ENCODE measurements around the gene SEC14L1. TPM values are rescaled to one million over a fixed set of nuclear protein-coding genes. Genes with fewer than 3 reads are reported as not detected.
A peak's percentile ranks its signal among the peaks of the same experiment; 100 is the strongest.

The SEC14L1 gene
- total and polyA plus RNA-seq, 2 donors = 13.5 to 28.7 TPM

DNA sequence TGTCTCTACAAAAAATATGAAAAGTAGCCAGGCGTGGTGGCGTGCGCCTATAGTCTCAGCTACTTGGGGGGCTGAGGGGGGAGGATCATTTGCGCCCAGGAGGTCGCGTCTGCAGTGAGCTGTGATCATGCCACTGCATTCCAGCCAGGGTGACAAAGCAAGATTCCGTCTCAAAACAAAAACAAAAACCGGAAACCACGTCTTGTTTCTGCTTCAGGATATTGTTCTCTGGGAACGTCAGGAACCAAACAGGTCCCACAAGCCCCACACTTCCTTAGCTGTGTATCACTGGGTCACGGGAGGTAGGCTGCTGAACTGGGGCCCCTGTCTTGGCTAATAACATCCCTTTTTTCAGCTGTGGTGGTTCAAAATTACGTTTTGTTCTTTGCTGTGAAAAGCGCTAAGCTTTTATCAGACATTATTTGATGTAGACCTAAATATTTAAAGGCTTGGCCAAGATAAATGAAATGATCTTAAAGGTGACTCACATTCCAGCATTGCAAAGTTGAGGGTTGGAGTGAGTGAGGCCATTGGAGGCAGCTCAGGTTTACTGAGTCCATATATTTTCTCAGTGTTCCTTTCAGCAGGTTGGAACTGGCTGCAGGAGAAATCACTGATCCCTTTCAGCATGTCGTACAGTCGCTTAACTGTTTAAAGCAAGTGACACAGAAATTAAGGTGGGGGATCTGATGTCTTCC, 16.4 kb upstream of the SEC14L1 start:
- H3K27me3 ChIP-seq (ENCODE audit: control insufficient read depth in 2 of 2, insufficient read depth in 1 of 2, low read length in 1 of 2) = no peaks in the 10 kb centered on the region
- no peaks in the 10 kb centered on the region for H3K36me3 ChIP-seq (ENCODE audit: control insufficient read depth in 2 of 2, insufficient read depth in 2 of 2, low read length in 1 of 2)
- DNase-seq (ENCODE audit: low read depth in 6 of 9, low spot score in 9 of 9) = peak in 1 of 9 donors; percentile 20
- no peaks in the 10 kb centered on the region for H3K9me3 ChIP-seq (ENCODE audit: control insufficient read depth in 2 of 2, insufficient read depth in 1 of 2, low read length in 1 of 2)
- peaks cover 3 to 18% of the 10 kb centered on the region in 2 donors for H3K4me1 ChIP-seq (ENCODE audit: control insufficient read depth in 2 of 2, insufficient read depth in 2 of 2, low read length in 2 of 2)
- peak overlapping the region in 1 of 2 donors; percentile 3 for H3K27ac ChIP-seq (ENCODE audit: low read depth in 1 of 2, low read length in 1 of 2)
- WGBS = 59% methylated on average over 15 of the region's 15 CpGs
- no peak overlapping the region for H3K4me3 ChIP-seq (ENCODE audit: low read length in 2 of 2)

DNA sequence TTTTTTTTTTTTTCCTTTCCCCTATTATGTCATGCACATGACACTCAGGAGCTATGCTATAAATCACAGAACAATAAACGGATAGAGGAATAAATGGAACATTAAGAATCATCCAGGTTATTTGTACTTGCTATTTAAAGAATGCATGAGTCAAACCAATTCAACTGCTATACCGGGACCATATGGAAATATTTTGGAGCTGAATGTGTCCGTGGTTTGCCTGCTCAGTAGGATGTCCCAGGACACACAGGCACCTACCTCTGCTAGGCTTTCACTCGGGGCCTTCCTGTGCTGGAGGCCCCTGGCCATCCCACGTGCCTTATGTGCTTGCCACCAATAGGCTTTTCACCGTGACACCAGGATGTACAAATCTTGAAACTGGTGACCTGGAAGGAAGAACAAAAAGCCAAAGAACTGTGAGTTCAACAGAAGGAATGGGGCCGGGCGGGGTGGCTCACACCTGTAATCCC, 15.3 kb upstream of the SEC14L1 start:
- 91% methylated on average over 8 of the region's 8 CpGs for WGBS
- Histone ChIP-seq H3K9me3 (ENCODE audit: control insufficient read depth in 2 of 2, insufficient read depth in 1 of 2, low read length in 1 of 2) (no peaks in the 10 kb centered on the region), H3K36me3 (ENCODE audit: control insufficient read depth in 2 of 2, insufficient read depth in 2 of 2, low read length in 1 of 2) (no peaks in the 10 kb centered on the region), H3K4me3 (ENCODE audit: low read length in 2 of 2) (no peak overlapping the region), H3K27me3 (ENCODE audit: control insufficient read depth in 2 of 2, insufficient read depth in 1 of 2, low read length in 1 of 2) (no peaks in the 10 kb centered on the region), H3K4me1 (ENCODE audit: control insufficient read depth in 2 of 2, insufficient read depth in 2 of 2, low read length in 2 of 2) (peaks cover 3 to 26% of the 10 kb centered on the region in 2 donors), H3K27ac (ENCODE audit: low read depth in 1 of 2, low read length in 1 of 2) (no peak overlapping the region)
- no peak for DNase-seq (ENCODE audit: low read depth in 6 of 9, low spot score in 9 of 9)

DNA sequence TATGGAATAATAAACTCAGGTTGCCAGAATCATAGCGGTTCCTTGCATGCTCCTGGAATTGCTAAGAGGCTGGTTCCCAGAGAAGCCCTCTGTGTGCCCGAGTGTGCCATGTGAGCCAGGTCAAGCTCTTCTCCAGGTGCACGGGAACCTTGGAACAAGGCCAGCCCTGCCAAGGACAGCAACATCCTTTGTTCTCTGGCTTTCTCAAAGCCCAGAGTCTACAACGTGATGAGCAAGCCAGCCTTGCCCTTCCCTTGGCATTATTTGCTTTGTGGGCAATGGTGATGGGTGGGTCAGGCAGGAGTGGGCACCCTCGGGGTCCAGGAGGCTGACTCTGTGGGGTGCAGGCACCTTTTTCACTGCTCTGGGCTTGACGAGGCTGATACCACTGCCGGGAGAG, 14.2 kb upstream of the SEC14L1 start:
- H3K4me1 ChIP-seq (ENCODE audit: control insufficient read depth in 2 of 2, insufficient read depth in 2 of 2, low read length in 2 of 2) = peaks cover 3 to 26% of the 10 kb centered on the region in 2 donors

DNA sequence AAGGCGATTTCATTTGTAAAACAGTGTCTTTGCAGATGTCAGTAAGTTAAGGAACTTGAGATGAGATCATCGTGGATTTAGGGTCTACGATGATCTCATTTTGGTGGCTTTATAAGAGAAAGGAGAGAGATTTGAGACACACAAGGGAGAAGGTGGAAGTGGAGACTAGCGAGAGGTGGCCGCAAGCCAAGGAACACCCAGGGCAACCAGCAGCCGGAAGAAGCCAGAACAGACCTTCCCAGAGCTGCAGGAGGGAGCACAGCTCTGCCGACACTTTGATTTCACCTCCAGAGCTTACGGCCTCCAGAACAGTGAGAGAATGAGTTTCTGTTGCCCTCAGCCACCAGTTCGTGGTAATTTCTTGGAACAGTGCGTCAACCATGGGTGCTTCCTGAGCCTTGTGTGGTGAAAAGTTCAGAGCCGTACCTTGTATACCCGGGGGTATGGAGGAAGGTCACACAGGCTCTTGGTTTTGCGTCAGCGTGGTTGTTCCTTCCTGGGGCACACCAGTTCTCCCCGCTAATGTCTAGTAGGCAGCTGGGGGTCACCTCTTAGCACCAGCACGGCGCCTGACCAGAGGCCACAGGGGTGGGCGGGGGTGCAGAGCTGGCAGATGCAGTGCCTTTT, 12.9 kb upstream of the SEC14L1 start:
- peak in 3 of 9 donors; percentile 25 to 68 (median 46) for DNase-seq (ENCODE audit: low read depth in 6 of 9, low spot score in 9 of 9)
- Histone ChIP-seq H3K4me1 (ENCODE audit: control insufficient read depth in 2 of 2, insufficient read depth in 2 of 2, low read length in 2 of 2) (peaks cover 3 to 26% of the 10 kb centered on the region in 2 donors), H3K36me3 (ENCODE audit: control insufficient read depth in 2 of 2, insufficient read depth in 2 of 2, low read length in 1 of 2) (no peaks in the 10 kb centered on the region), H3K27me3 (ENCODE audit: control insufficient read depth in 2 of 2, insufficient read depth in 1 of 2, low read length in 1 of 2) (no peaks in the 10 kb centered on the region), H3K9me3 (ENCODE audit: control insufficient read depth in 2 of 2, insufficient read depth in 1 of 2, low read length in 1 of 2) (no peaks in the 10 kb centered on the region), H3K27ac (ENCODE audit: low read depth in 1 of 2, low read length in 1 of 2) (peak overlapping the region; percentile 68 to 91), H3K4me3 (ENCODE audit: low read length in 2 of 2) (no peak overlapping the region)
- WGBS = 24% methylated on average over 18 of the region's 18 CpGs

More for the DNA sequence above, 14.2 kb upstream of the SEC14L1 start:
- H3K4me3 ChIP-seq (ENCODE audit: low read length in 2 of 2) = no peak overlapping the region
- DNase-seq (ENCODE audit: low read depth in 6 of 9, low spot score in 9 of 9) = no peak
- H3K27me3 ChIP-seq (ENCODE audit: control insufficient read depth in 2 of 2, insufficient read depth in 1 of 2, low read length in 1 of 2) = no peaks in the 10 kb centered on the region
- 91% methylated on average over 7 of the region's 7 CpGs for WGBS
- H3K27ac ChIP-seq (ENCODE audit: low read depth in 1 of 2, low read length in 1 of 2) = no peak overlapping the region
- no peaks in the 10 kb centered on the region for H3K36me3 ChIP-seq (ENCODE audit: control insufficient read depth in 2 of 2, insufficient read depth in 2 of 2, low read length in 1 of 2)
- no peaks in the 10 kb centered on the region for H3K9me3 ChIP-seq (ENCODE audit: control insufficient read depth in 2 of 2, insufficient read depth in 1 of 2, low read length in 1 of 2)

DNA sequence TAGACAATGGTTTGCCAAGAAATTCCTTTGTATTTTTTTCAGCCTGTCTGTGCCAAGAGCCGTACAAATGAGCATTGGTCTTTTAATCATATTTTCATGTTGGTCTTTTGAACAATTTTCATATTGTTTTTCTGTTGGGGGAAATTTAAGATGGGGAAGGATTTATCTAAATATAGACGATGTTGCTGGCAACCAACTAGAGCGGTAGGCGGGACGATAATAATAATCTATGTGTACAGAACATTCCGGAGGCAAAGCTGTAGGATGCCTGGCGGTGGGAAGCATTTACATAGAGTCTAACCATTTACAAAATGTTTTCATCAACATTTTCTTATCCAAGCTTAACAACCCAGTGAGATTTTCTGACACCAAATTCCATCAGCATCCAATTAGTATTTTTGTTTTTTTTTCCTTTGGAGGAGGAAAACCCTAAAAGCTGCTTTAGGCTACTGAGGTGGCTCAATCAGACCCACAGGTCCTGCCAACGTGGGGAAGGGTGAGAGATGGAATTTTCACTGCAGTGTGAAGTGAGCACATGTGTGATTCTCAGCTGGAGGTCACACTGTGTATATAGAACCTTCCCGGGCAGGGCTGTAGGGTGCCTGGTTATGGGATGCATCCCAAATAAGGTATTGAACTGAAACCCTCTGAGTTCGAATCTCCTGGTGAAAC, 11.7 kb upstream of the SEC14L1 start:
- H3K4me1 ChIP-seq (ENCODE audit: control insufficient read depth in 2 of 2, insufficient read depth in 2 of 2, low read length in 2 of 2) = peaks cover 3 to 24% of the 10 kb centered on the region in 2 donors
- no peaks in the 10 kb centered on the region for H3K36me3 ChIP-seq (ENCODE audit: control insufficient read depth in 2 of 2, insufficient read depth in 2 of 2, low read length in 1 of 2)
- no peak overlapping the region for H3K4me3 ChIP-seq (ENCODE audit: low read length in 2 of 2)
- peak overlapping the region in 1 of 2 donors; percentile 42 for H3K27ac ChIP-seq (ENCODE audit: low read depth in 1 of 2, low read length in 1 of 2)
- H3K27me3 ChIP-seq (ENCODE audit: control insufficient read depth in 2 of 2, insufficient read depth in 1 of 2, low read length in 1 of 2) = no peaks in the 10 kb centered on the region
- WGBS = 95% methylated on average over 10 of the region's 10 CpGs
- H3K9me3 ChIP-seq (ENCODE audit: control insufficient read depth in 2 of 2, insufficient read depth in 1 of 2, low read length in 1 of 2) = no peaks in the 10 kb centered on the region
- no peak for DNase-seq (ENCODE audit: low read depth in 6 of 9, low spot score in 9 of 9)

DNA sequence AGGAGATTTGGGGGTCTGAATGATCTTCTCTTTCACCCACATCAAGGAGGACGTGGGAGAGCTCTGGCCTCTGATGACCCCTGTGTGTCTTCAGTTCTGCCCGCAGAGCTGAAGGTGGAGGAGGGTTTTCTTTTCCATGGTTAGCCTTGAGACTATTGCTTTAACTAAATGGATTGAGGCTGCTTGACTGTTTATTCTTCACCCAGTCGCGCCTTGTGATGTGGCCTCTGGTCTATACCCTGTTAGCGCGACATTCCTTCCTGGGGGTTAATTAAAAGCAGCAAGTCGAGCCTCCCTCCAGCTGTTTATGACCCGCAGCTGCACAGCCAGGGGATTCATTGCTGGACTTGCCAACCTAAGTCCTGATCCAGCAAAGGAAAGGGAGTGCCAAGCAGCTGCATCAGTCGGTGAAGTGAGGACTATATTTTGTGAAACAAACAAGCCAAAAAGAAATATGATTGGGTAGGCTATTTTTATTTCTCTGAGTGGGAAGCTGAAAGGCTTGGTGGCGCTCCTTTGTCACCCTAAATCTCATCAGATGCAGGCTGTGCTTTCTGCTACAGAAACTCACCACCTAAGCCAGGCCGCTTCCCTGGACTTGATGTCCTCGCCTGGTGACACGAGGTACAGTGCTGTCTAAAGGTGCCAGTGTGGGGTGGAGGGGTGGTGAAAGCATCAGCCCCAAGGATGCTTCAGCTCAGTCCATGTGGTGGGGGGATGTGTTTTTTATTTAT, 11.0 kb upstream of the SEC14L1 start:
- Histone ChIP-seq H3K27me3 (ENCODE audit: control insufficient read depth in 2 of 2, insufficient read depth in 1 of 2, low read length in 1 of 2) (no peaks in the 10 kb centered on the region), H3K9me3 (ENCODE audit: control insufficient read depth in 2 of 2, insufficient read depth in 1 of 2, low read length in 1 of 2) (no peaks in the 10 kb centered on the region), H3K36me3 (ENCODE audit: control insufficient read depth in 2 of 2, insufficient read depth in 2 of 2, low read length in 1 of 2) (no peaks in the 10 kb centered on the region), H3K4me3 (ENCODE audit: low read length in 2 of 2) (no peak overlapping the region), H3K4me1 (ENCODE audit: control insufficient read depth in 2 of 2, insufficient read depth in 2 of 2, low read length in 2 of 2) (peaks cover 3 to 17% of the 10 kb centered on the region in 2 donors), H3K27ac (ENCODE audit: low read depth in 1 of 2, low read length in 1 of 2) (no peak overlapping the region)
- no peak for DNase-seq (ENCODE audit: low read depth in 6 of 9, low spot score in 9 of 9)
- WGBS = 84% methylated on average over 13 of the region's 13 CpGs

DNA sequence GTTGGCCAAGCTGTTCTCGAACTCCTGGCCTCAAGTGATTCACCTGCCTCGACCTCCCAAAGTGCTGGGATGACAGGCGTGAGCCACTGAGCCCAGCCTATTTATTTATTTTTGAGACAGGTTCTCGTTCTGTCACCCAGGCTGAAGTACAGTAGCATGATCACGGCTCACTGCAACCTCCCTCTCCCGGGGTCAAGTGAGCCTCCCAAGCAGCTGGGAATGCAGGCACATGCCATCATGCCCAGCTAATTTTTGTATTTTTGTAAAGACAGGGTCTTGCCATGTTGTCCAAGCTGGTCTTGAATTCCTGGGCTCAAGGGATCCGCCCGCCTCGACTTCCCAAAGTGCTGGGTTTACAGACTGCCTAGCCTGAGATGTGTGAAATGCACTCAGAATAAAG, 10.2 kb upstream of the SEC14L1 start:
- Histone ChIP-seq H3K36me3 (ENCODE audit: control insufficient read depth in 2 of 2, insufficient read depth in 2 of 2, low read length in 1 of 2) (no peaks in the 10 kb centered on the region), H3K4me1 (ENCODE audit: control insufficient read depth in 2 of 2, insufficient read depth in 2 of 2, low read length in 2 of 2) (peaks cover 3 to 17% of the 10 kb centered on the region in 2 donors), H3K4me3 (ENCODE audit: low read length in 2 of 2) (no peak overlapping the region), H3K9me3 (ENCODE audit: control insufficient read depth in 2 of 2, insufficient read depth in 1 of 2, low read length in 1 of 2) (no peaks in the 10 kb centered on the region), H3K27me3 (ENCODE audit: control insufficient read depth in 2 of 2, insufficient read depth in 1 of 2, low read length in 1 of 2) (no peaks in the 10 kb centered on the region), H3K27ac (ENCODE audit: low read depth in 1 of 2, low read length in 1 of 2) (no peak overlapping the region)
- no peak for DNase-seq (ENCODE audit: low read depth in 6 of 9, low spot score in 9 of 9)
- WGBS = 96% methylated on average over 9 of the region's 9 CpGs

DNA sequence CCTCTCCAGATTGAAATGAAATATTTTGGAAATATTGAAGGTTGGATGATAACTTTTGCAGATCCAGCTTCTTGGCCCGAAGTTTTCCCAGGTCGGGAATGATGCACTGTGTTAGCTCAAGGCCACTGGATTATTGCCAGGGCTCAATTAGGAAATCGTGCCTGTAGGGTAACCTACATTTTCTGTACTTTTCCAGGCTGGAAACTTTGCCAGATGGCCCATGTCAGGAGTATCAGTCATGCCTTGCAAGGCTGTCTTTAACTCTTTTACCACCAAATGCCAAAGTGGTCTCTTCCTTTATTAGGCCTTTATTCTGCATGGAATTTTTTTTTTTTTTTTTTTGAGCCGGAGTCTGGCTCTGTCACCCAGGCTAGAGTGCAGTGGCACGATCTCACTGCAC, 8.9 kb upstream of the SEC14L1 start:
- peaks cover 3 to 19% of the 10 kb centered on the region in 2 donors for H3K4me1 ChIP-seq (ENCODE audit: control insufficient read depth in 2 of 2, insufficient read depth in 2 of 2, low read length in 2 of 2)
- no peak for DNase-seq (ENCODE audit: low read depth in 6 of 9, low spot score in 9 of 9)

More for the DNA sequence above, 8.9 kb upstream of the SEC14L1 start:
- peaks cover 0 to 2% of the 10 kb centered on the region in 2 donors for H3K9me3 ChIP-seq (ENCODE audit: control insufficient read depth in 2 of 2, insufficient read depth in 1 of 2, low read length in 1 of 2)
- H3K4me3 ChIP-seq (ENCODE audit: low read length in 2 of 2) = no peak overlapping the region
- WGBS = 92% methylated on average over 5 of the region's 5 CpGs
- H3K27me3 ChIP-seq (ENCODE audit: control insufficient read depth in 2 of 2, insufficient read depth in 1 of 2, low read length in 1 of 2) = no peaks in the 10 kb centered on the region
- H3K27ac ChIP-seq (ENCODE audit: low read depth in 1 of 2, low read length in 1 of 2) = no peak overlapping the region
- H3K36me3 ChIP-seq (ENCODE audit: control insufficient read depth in 2 of 2, insufficient read depth in 2 of 2, low read length in 1 of 2) = no peaks in the 10 kb centered on the region

All from thymus (tissue), 11 donors.